Stimulated activated CD4-positive, alpha-beta T cell treated with anti-CD3 and anti-CD28 coated beads, Interleukin-1b, Interleukin-23, amount 100 ng/mL, for 1 hour (primary cell): Measurements from ENCODE around the gene IFT57.
"Not testable (repeated sequence)": the region's sequence is repeated elsewhere in the genome, so short reads cannot be mapped to it uniquely, and the experiment has no call there.

ENCODE experiments used
- DNase-seq, 2 donors: peaks; one replicate each; pipeline ENCODE4 v3.0.0-alpha.2; 2020; ENCODE audit warnings: low read depth in 2 of 2

The IFT57 gene

DNA sequence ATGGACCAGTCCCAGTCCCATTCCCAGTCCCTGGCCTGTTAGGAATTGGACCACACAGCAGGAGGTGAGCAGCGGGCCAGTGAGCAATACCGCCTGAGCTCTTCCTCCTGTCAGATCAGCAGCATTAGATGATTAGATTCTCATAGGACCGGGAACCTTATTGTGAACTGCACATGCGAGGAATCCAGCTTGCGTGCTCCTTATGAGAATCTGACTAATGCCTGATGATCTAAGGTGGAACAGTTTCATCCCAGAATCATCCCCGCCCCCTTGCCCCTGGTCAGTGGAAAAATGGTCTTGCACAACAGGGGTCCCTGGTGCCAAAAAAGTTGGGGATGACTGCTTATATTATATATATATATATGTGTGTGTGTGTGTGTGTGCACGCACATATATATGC, 63.1 kb downstream of the IFT57 start:
- DNase-seq, result no peak

DNA sequence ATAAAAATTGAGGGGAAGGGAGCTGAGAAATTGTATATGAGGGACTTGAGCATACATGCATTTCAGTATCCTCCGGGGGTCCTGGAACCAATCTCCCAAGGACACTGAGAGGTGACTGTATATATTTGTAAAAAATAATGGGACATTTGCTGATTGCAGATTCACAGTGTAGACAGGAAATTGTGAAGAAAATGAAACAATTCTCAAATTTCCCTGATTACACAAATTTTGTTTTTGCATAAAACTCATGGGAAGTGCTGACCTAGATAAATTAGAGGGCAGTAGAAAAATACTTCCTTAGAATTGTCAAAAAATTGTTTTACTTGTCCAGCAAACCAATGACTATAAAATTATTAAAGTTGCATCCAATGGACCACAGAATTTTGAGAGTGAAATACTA, 64.0 kb downstream of the IFT57 start:
- DNase-seq, result no peak

- no peak for DNase-seq
These were observed 65.0 kb downstream of the IFT57 start for GRCh38 chr3:108157273-108157672.

DNA sequence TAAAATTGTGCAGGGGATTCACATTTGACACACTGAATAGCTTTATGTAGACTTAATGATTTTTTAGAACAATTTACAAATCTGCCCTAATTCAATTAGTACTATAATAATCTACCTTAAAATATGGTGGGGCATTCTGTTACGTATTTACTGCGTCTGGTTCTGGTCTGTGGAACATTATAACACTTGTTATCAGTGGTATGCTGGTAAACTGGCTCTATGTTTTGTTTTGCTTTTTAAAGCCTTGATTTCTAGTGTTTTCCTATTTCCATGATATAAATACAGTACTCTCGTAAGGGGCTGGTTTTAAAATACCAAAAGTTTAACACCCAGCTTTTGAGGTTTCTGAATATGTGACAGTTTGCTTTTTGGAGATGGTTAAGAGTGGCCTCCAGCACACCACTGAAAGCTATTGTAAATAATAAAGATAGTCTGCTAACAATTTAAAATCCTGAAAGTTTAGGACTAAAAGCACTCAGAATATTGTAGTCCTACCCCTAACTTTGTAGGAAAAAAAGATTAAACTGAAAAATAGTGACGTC, 65.8 kb downstream of the IFT57 start:
- no peak for DNase-seq

DNA sequence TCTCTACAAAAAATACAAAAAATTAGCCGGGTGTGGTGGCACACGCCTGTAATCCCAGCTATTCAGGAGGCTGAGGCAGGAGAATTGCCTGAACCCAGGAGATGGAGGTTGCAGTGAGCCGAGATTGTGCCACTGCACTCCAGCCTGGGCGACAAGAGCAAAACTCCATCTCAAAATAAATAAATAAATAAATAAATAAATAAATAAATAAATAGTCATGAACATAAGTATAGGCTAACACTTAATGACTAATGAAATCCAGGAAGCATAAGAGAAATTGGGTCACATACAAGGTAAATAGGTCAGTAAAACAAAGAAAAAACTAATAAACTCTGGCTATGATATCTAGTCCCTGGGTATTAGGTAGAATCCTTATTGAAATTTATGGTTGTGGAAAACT, 66.6 kb downstream of the IFT57 start:
- not testable (repeated sequence) for DNase-seq

DNA sequence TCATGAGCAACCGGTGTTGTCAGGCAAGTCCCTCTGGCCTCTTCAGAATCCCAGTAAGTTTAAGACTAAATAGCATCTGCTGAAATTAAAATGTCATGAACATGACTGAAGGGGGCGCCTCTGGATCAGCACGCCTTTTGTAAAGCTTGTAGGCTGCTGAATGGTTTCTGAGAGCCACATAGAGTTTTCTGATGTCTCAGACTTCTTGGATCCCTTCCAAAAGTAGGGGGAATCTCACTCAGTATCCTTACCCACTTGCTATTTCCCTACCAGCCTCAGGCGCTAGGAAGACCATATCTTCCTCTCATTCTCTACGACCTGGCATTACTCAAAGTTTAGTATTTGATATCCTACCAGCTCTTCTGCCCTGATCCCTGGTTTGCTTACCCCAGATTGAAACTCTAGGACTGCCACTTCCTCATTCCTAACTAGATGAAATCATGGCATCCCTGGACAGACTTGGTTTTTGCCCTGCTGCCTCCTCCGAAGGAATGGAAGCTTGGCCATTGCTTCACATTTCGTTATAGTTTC, 68.7 kb downstream of the IFT57 start:
- no peak for DNase-seq

- no peak for DNase-seq
These were observed 70.0 kb downstream of the IFT57 start for GRCh38 chr3:108152274-108152673.

DNA sequence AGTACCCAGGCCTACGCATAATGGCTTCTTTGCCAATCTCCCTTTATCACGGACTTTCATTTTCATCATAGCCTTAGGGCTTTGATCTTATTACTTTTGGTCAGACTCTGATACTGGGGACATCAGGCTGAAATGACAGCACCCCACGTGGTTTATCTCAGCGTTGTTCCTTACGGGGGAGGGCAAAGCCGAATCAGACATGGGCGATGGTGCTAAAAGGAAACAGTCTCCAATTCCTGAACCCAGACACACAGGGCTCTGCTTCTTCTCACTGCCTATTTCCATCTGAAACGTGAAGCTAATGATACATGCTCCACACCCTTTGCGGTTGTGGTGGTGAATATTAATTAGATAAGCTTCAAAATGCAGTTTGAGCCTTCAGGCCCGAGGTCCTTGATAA, 72.0 kb downstream of the IFT57 start:
- DNase-seq, result no peak

GRCh38 chr3:108146139-108146538, 76.1 kb downstream of the IFT57 start:
- no peak for DNase-seq

- DNase-seq, result no peak
These were observed 76.6 kb downstream of the IFT57 start for GRCh38 chr3:108145578-108145977.

DNA sequence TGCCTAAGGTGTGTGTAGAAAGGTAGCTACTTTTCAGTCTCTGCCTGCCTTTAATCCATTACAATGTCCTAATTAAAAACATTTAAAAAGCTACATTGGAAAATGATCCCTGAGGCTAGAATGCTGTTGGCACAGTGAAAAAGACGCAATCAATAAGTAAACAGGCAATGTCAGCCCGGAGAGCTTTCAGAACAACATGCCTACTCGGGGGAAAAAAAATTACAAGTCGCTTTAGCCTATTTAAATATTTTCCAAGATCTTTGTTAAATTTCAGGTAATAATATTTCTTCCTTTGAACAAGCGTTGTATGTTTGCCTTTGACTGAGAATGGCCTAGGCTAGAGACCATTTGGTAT, 84.8 kb downstream of the IFT57 start:
- DNase-seq, result no peak

DNA sequence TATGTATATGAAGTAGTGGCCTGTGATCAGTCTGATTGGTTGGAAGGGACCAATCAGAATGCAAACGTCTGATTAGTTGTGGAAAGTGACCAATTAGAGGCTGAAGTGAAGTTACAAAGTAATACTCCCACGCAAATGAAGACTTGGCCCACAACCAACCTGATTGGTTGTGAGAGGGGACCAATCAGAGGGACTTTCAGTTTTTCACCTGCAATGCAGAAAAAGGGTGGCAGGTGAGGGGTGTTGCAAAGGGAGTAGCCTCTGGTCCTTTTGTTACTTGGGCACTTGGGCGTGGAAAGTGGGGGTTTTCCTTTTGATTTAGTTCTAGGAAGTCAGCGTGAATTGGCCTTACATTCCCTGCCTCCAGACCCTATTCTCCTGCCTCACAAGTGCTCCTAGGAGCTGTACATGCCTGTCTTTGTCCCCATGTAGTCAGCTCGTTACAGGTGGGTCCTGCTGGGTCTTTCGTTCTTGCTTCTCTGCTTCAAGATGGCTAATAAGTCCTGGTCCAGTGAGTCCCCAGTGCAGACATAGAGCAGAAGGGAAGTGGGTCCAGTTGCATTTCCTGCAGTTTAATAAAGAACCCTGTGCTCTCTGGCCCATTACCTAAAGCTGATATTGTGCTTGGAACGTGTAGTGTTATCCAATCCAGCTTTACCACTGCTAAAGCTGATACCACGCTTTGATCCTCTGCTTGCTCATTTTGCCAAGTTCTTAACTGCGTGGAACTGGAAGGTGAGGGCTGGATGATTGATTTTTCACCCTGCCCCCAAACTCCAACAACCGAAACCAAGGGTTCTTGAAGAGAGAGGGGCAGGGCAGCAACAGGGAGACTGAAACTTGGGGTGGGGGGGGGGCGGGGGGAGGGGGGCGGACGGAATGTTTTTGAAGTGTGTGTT, 85.4 kb downstream of the IFT57 start:
- no peak for DNase-seq

GRCh38 chr3:108134555-108134880, 87.7 kb downstream of the IFT57 start:
- no peak for DNase-seq

DNA sequence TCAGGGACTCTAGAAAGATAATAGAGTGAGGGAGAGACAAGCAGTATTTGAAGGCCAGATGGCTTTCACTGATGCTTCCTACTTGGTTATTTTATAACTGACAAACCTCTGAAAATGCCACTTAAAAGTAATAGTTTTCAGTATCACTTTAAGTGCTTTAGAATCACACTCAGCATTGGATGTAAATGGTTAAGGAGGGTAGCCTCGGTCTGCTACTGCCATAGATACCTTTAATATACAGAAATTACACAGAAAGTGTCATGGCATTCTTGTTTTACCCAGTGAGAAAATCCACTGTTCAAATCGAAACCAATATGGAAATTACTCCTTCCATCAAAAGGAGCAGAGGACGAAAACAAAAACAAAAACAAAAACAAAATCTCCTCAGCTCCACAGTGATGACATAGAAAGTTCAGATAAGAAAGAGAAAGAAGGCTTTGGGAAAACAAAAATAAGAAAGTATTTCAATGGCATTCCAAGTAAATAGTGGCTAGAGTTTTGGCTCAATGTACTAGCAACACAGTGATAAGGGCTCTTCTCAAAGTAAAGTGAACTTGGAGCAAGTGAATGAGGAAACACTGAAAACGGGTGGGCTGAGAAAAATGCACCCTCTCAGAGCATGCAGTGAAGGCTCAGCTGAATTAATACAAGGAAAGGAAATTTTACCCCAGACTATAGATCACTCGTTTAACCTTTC, 88.2 kb downstream of the IFT57 start:
- no peak for DNase-seq

DNA sequence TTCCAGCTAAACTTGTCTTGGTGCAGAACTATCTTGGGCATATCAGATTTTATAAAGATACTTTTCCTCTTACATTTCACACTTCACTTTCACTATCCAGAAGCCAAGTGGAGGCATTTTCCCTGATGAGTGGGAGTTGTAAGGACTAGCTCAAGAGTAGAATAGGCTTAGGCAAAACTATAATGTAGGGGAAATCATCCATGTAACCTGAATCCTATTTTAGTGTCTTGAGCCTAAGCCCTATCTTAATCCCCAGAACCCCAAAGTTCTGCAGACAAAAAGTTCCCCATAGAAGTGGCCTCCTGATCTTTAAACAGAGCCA, 89.2 kb downstream of the IFT57 start:
- no peak for DNase-seq

DNA sequence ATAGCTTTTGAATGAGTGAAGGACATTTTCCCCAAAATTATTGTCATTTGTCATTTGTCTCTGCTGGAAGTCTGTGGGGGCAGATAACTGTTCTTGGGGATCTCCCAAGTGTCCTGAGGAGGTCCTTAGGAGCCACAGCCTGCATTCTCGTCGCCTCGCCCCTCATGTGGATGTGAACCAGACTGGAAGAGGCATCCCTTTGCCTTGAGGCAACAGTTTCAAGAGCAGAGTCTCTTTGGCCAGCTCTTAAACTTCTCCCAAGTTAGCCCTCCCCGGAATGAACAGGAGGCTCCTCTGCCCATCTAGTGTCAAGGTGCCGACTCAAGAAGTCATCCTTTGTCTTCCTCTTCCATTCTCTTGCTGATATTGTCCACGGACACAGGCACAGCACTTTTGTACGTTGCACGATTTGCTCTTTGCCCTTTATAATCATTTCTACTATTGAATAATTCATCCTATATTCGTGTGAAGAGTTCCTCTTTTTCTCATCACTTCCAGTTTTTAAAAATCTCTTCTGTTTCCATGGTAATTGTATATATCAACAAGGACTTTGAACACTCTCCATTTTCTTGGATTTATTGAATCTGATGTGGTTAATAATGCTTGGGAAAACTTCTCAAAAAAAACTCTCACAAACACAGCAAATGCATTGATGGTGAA, 90.6 kb downstream of the IFT57 start:
- DNase-seq, result no peak

DNA sequence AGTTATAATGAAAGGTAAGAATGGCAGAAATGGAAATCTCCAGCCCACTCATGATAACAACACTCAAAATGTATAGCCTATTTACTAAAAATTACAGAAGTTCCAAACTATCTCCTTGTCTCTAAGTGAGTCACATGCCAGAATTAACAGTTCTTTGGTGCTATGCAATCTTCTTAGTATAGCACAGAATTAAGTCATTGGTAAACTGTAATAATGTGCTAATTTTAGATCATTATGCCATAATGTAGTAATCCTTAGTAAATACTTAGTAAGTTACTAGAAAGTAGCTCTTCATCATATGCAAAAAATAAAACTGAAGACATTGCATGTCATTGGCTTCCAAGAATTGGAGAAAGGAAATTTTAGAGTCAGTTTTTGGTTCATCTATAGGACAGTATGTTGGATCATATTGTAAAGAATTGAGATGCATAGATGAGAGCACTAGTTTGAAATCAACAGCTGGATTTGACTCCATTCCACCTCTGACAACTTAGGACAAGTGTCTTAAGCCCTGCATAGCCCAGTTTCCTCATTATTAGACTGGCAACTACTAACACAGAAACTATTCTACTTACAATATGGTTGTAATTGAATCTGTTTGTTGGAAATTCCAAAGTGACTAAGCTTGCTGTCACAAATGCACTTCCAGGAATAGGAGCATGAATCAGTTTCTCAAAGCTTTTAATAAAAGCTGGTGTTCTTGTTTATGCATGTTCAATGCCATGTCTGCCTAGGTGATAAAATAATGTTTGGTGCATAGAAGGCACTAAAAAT, 91.3 kb downstream of the IFT57 start:
- no peak for DNase-seq

GRCh38 chr3:108130236-108130635, 92.0 kb downstream of the IFT57 start:
- no peak for DNase-seq

DNA sequence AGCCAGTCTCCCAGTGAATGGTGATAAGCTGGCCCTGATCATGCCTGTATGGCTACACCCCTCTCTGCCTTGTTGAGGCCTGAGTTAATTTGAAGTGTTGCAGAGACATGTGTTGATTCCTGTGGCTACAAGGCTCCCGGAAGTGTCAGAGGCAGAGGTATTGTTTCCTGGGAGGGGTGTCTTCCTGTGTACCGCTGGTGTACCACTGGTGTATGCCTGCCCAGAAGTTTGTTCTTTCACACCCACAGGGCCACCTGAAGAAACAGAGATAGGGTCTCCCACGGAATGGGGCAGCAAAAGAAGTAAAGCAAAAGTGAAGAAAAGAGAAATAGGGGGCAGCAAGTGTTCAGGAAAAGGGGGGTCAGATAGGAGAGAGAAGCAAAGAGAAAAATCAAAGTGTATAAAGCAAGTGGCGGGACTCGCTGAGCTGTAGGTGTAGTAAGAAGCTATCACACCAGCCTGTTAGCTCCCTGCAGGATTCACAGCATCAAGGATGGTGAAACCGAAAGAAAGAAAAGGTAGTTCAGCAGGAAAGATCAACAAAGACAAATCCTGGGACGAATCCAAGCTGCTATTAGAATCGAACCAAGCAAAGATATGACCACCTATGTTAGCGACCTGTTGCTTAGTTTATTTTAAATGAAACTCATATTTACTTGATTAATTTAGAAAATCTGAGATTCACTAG, 94.8 kb downstream of the IFT57 start:
- no peak for DNase-seq

DNA sequence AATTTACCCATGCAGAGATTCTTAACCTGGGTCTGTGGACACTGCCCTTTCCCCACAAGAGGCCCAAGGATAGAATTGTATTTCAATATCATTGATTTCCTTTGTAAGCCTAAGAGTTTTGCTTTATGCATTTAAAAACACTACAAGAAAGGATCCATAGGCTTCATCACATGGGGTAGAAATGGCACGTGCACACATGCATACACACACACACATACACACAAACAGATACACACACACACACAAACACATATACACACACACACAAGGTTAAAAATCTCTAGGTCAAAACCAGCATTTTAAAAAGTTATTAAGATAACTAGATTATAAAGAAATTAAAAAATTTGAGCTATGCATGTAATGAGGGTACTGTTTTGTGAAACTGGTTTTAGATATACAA, 95.9 kb downstream of the IFT57 start:
- no peak for DNase-seq

DNA sequence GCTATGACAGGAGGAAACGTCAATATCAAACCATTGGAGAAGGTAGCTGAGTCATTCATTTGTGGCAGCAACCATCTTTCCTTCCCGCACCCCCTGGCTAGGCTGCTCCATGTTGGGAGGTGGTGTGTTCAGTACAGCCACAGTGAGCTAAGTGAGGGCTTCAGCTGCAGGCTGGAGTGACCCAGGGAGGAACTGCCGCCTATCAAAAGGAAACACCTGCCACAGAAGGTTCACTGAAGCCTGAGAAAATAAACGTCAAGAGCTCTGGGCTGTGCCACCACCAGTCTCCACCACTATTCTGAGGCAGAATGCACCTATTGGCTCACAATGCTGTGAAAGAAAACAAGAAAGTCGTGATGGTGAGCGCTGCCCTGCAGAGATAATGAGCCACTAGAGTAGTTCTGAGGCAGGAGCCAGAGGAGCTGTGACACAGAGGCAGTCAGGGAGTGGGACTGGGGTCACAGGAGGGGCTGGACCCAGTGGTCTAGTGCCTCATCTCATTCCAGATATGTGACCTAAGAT, 96.6 kb downstream of the IFT57 start:
- DNase-seq, result no peak
